Right cardiac atrium (tissue), 5 donors: Measurements from ENCODE around the gene GOLGA6L10. TPM values are rescaled to one million over a fixed set of nuclear protein-coding genes. Genes with fewer than 3 reads are reported as not detected.
"Not testable (repeated sequence)": the region's sequence is repeated elsewhere in the genome, so short reads cannot be mapped to it uniquely, and the experiment has no call there.

ENCODE experiments used
- ATAC-seq, 2 donors: fragments of 200-7000 bp; cut with Tn5 transposase; one replicate each; pipeline versions ENCODE4 v1.8.0 to v1.9.1; 2020; ENCODE audit warnings: moderate library complexity in 2 of 2, mild to moderate bottlenecking in 1 of 2
- DNase-seq, 3 donors: peaks; one replicate each; pipeline ENCODE4 v3.0.0-alpha.2; 2020
- H3K27ac ChIP-seq: one replicate; pipeline ENCODE4 v1.5.1; 2013; ENCODE audit warnings: mild to moderate bottlenecking, low read length, control low read depth, moderate library complexity
- H3K27me3 ChIP-seq: one replicate; pipeline ENCODE4 v1.6.1; 2013; ENCODE audit not compliant: control insufficient read depth, insufficient read depth
- H3K4me1 ChIP-seq: one replicate; pipeline ENCODE4 v1.6.1; 2013; ENCODE audit warnings: low read length; ENCODE audit not compliant: control insufficient read depth, insufficient read depth
- H3K4me3 ChIP-seq: one replicate; pipeline ENCODE4 v1.5.1; 2013; ENCODE audit warnings: low read length, control low read depth
- H3K9me3 ChIP-seq: one replicate; pipeline ENCODE4 v1.6.1; 2013; ENCODE audit warnings: low read length; ENCODE audit not compliant: control insufficient read depth
- WGBS: extraction: QIAGEN DNeasy Blood & Tissue Kit; methylation state at CpG from one replicate; pipeline ENCODE4 v1.1.7; 2013; 5-methylcytosine and 5-hydroxymethylcytosine counted together
- intact Hi-C, 4 donors: fragments of 100-400 bp; cut with DNase I; formaldehyde crosslinking; loops; one replicate each; pipeline versions ENCODE4 v1.11.0 to v1.14.0; 2022 to 2023
- polyA plus RNA-seq: library from polyadenylated mRNA; stranded (reverse); fragments of 200-250 nt; gene quantifications from one replicate; pipeline ENCODE4 v1.2.3, GENCODE V29; 2013
- total RNA-seq, 4 donors: library from RNA; stranded (reverse); fragmentation: NEBNext Ultra II Directional; extraction: Animal tissue kit (Norgen Biotek cat#: 25700); gene quantifications; one replicate each; pipeline ENCODE4 v1.2.1, GENCODE V29; 2021
- donor health status: healthy with polysubstance abuse.
- donor health status: DM: no; HTN: yes; CAD: no.
- donor health status: DM: no; HTN: no; CAD: no.
- donor health status: DM: no; HTN: yes; CAD: no; lungs with severe emphysema.
- donor health status: DM: yes; HTN: yes; CAD: no.

Gene GOLGA6L10
- total and polyA plus RNA-seq, 5 donors: 0.21 to 1.4 (median 0.50) TPM; not detected in 1

- H3K9me3 ChIP-seq, DNase-seq, intact Hi-C loops, H3K4me1 ChIP-seq, H3K27ac ChIP-seq, H3K27me3 ChIP-seq, ATAC-seq, H3K4me3 ChIP-seq: not testable (repeated sequence)
- WGBS: 94% methylated on average over 6 of the region's 11 CpGs
These were observed 18.4 kb downstream of the GOLGA6L10 start for GRCh38 chr15:82330921-82331320.

- ATAC-seq, H3K4me3 ChIP-seq, H3K27me3 ChIP-seq, H3K27ac ChIP-seq, H3K9me3 ChIP-seq, DNase-seq, H3K4me1 ChIP-seq, intact Hi-C loops: not testable (repeated sequence)
- 72% methylated on average over 4 of the region's 13 CpGs for WGBS
These were observed 20.2 kb downstream of the GOLGA6L10 start for GRCh38 chr15:82329039-82329438.

GRCh38 chr15:82327372-82327771, 21.9 kb downstream of the GOLGA6L10 start:
- DNase-seq, H3K9me3 ChIP-seq, H3K4me3 ChIP-seq, H3K27me3 ChIP-seq, ATAC-seq, H3K27ac ChIP-seq, H3K4me1 ChIP-seq, intact Hi-C loops: not testable (repeated sequence)
- 87% methylated on average over 8 of the region's 10 CpGs for WGBS

GRCh38 chr15:82326896-82327295, 22.4 kb downstream of the GOLGA6L10 start:
- WGBS: 88% methylated on average over 23 of the region's 23 CpGs
- H3K27me3 ChIP-seq, H3K27ac ChIP-seq, H3K9me3 ChIP-seq, ATAC-seq, intact Hi-C loops, H3K4me1 ChIP-seq, DNase-seq, H3K4me3 ChIP-seq: not testable (repeated sequence)

GRCh38 chr15:82325646-82326045, 23.6 kb downstream of the GOLGA6L10 start:
- H3K9me3 ChIP-seq, H3K27me3 ChIP-seq, H3K27ac ChIP-seq, H3K4me1 ChIP-seq, ATAC-seq, intact Hi-C loops, H3K4me3 ChIP-seq: not testable (repeated sequence)
- peak in 2 of 3 donors; percentile 22 to 43 for DNase-seq
- WGBS: 89% methylated on average over 10 of the region's 10 CpGs

GRCh38 chr15:82324831-82325230, 24.4 kb downstream of the GOLGA6L10 start:
- H3K27me3 ChIP-seq, H3K27ac ChIP-seq, ATAC-seq, intact Hi-C loops, H3K4me1 ChIP-seq, H3K4me3 ChIP-seq, H3K9me3 ChIP-seq: not testable (repeated sequence)
- DNase-seq: peak in 1 of 3 donors; percentile 15
- 85% methylated on average over 6 of the region's 6 CpGs for WGBS

- H3K4me1 ChIP-seq, DNase-seq, intact Hi-C loops, ATAC-seq, H3K27ac ChIP-seq, H3K9me3 ChIP-seq, H3K27me3 ChIP-seq, H3K4me3 ChIP-seq: not testable (repeated sequence)
- WGBS: 77% methylated on average over 5 of the region's 10 CpGs
These were observed 26.8 kb downstream of the GOLGA6L10 start for GRCh38 chr15:82322488-82322887.

- peak in 1 of 3 donors; percentile 19 for DNase-seq
- ATAC-seq, H3K4me3 ChIP-seq, H3K27me3 ChIP-seq, H3K27ac ChIP-seq, H3K4me1 ChIP-seq, H3K9me3 ChIP-seq, intact Hi-C loops: not testable (repeated sequence)
- WGBS: 80% methylated on average over 3 of the region's 6 CpGs
These were observed 28.4 kb downstream of the GOLGA6L10 start for GRCh38 chr15:82320861-82321260.

GRCh38 chr15:82319522-82320278, 29.6 kb downstream of the GOLGA6L10 start:
- ATAC-seq, H3K27me3 ChIP-seq, intact Hi-C loops, H3K4me1 ChIP-seq, H3K27ac ChIP-seq, H3K9me3 ChIP-seq, H3K4me3 ChIP-seq, DNase-seq: not testable (repeated sequence)
- 91% methylated on average over 16 of the region's 19 CpGs for WGBS

GRCh38 chr15:82318281-82318680, 31.0 kb downstream of the GOLGA6L10 start:
- DNase-seq (peak in 1 of 3 donors; percentile 32), ATAC-seq (peak; percentile 6 to 22)
- H3K27me3 ChIP-seq, H3K4me1 ChIP-seq, H3K4me3 ChIP-seq, H3K9me3 ChIP-seq, H3K27ac ChIP-seq, intact Hi-C loops: not testable (repeated sequence)
- WGBS: 92% methylated on average over 8 of the region's 8 CpGs

- ATAC-seq, H3K4me3 ChIP-seq, H3K27ac ChIP-seq, intact Hi-C loops, H3K27me3 ChIP-seq, H3K9me3 ChIP-seq, H3K4me1 ChIP-seq: not testable (repeated sequence)
- 82% methylated on average over 7 of the region's 7 CpGs for WGBS
- peak in 1 of 3 donors; percentile 40 for DNase-seq
These were observed 31.8 kb downstream of the GOLGA6L10 start for GRCh38 chr15:82317516-82317915.
